NK-92 (cell line): Measurements from ENCODE around the gene RAP1GDS1.
"Not testable (repeated sequence)": the region's sequence is repeated elsewhere in the genome, so short reads cannot be mapped to it uniquely, and the experiment has no call there.

Source experiments
- DNase-seq: peaks from one replicate; lab custom pipeline; 2025; ENCODE audit not compliant: unreplicated experiment; lab: John Stamatoyannopoulos, UW

Gene RAP1GDS1

GRCh38 chr4:98479590-98479989, 218.4 kb downstream of the RAP1GDS1 start:
- DNase-seq, result not testable (repeated sequence)

GRCh38 chr4:98480535-98480934, 219.4 kb downstream of the RAP1GDS1 start:
- DNase-seq, result no peak

GRCh38 chr4:98481167-98481566, 220.0 kb downstream of the RAP1GDS1 start:
- DNase-seq, result no peak

DNA sequence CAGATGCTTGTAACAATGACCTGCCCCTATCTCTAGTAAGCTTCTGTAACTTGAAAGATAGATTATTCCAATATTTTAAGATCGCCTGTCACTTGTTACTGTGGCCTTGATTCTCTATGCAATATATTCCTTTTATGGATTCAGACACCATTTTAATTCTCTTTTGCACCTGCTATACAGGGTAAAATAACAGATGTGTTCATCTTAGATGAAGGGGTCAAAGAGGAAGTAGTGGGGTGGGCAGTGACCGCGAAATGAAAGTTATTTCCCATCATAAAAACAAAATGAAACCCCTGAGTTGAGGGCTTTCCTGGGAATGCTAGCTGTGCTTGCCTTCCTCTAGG, 221.3 kb downstream of the RAP1GDS1 start:
- no peak for DNase-seq

DNA sequence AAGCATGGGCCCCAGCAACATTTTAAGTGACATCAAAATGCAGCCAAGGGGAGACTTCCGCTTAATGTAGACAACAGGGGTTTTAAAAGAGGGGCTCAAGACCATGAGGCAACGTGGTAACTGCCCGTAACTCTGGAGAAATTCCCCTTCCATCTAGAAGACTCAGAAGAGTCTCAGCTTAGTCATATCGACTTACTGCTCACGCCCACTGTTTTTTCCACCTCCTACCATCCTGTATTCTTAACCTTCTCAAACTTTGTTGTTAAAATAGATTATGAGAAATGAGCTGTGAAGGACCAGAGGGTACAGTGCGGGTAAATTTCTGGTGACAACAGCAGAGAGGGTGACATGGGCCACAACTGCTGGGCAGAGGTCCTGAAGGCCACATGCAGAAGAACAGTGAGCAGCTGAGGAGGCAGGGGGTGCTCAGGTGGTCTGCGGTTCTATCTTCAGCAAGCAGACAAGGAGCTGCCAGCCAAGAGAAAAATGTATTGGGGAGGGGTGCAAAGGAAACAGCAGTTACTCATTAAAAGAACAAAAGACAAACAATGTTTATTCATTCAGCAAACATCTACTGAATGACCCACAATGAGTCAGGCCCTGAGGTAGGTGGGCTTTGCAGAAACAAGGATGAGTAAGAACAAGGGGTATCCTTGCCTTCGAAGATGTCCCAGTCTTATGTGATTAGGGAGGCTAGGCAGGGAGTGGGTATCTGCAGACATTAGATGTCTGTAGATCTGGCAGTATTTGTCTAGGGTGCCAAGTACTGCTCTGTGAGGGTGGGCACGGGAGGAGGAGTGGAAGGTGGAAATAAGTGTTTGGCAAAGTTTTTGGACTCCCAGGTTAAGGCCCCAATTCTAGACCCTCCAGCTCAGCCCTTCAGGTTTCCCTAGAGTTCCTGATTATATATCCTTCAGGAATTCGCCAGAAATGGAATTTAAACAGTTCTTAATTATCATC, 221.9 kb downstream of the RAP1GDS1 start:
- no peak for DNase-seq

- DNase-seq, result no peak
Observed at GRCh38 chr4:98484031-98484430, 222.8 kb downstream of the RAP1GDS1 start.

GRCh38 chr4:98485816-98486345, 224.7 kb downstream of the RAP1GDS1 start:
- no peak for DNase-seq

DNA sequence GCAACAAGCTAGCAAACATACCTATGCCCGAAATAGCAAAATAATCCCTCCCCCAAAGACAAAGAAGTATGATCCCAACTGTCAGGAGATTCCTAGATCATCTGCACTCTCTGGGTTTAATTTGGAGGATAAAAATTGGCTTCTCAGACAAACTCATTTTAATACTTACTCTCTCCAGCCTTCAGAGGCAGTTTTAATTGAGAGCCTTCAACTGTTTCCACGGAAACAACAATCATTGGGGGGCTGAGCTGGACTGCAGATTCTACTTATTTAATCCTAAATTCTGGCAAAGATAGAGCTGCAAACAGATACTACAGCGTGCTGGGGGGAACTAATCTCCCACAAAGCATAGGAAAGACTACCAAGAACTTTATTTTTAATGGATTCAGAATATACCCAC, 229.1 kb downstream of the RAP1GDS1 start:
- no peak for DNase-seq

DNA sequence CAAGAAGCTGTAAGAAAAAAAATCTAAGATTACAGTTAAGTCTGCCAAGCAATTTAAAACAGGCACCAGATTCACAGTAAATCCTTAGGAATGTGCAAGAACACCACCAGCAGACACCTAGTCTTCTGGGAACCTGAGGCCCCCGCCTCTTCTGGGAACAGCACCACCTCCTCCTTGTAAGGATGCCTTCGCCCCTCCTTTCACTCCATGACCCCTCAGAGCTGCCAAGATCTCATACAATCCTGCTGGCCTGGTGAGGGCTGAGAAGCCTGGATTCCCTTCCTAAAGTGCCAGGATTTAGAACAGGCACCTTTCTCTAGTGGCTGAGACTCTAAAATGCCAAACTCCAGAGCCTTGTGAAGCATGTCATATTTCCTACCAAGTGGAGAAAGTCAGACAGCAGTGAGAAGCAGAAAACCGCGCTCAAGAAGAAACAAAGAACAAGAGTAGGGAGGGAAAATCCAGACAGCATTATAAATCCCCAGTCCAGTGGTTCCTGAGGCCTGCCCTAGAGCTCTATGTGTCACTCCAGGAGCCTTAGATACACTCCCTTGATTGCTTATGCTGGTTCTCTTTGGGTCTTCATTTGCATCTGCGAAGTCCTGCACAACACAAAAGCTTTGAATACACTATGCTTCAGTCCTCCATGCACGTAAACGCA, 230.8 kb downstream of the RAP1GDS1 start:
- DNase-seq, result no peak

DNA sequence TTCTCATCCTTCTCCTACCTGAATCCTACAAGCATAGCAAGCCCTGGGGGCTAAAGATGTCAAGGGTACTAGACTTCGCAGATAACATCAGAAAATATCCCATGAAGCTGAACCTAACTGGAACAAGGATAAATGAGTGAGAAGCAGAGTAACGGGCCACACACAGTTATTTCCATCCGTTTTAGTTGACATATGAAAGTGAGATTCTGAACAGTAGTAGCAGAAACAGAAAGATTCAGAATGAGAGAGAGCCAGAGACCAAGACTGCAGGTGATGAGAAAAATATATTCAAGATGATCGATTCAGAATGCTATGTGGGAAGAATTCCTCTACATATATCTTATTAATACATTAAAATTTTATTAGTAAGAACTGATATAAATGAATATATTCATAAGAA, 232.1 kb downstream of the RAP1GDS1 start:
- DNase-seq, result no peak
